ENCODE measurements around the gene L3MBTL4. TPM values are rescaled to one million over a fixed set of nuclear protein-coding genes. Genes with fewer than 3 reads are reported as not detected.

The L3MBTL4 gene
- total and polyA plus RNA-seq, 10 of the 15 experiments (the other 5 are each of a cell fraction or from before 2014, with no cell fraction given), result 1.3 to 8.7 (median 3.8) TPM

GRCh38 chr18:5975111-5976002 is 439.4 kb downstream of the L3MBTL4 start (continued):
- TF ChIP-seq, protein P1, sequence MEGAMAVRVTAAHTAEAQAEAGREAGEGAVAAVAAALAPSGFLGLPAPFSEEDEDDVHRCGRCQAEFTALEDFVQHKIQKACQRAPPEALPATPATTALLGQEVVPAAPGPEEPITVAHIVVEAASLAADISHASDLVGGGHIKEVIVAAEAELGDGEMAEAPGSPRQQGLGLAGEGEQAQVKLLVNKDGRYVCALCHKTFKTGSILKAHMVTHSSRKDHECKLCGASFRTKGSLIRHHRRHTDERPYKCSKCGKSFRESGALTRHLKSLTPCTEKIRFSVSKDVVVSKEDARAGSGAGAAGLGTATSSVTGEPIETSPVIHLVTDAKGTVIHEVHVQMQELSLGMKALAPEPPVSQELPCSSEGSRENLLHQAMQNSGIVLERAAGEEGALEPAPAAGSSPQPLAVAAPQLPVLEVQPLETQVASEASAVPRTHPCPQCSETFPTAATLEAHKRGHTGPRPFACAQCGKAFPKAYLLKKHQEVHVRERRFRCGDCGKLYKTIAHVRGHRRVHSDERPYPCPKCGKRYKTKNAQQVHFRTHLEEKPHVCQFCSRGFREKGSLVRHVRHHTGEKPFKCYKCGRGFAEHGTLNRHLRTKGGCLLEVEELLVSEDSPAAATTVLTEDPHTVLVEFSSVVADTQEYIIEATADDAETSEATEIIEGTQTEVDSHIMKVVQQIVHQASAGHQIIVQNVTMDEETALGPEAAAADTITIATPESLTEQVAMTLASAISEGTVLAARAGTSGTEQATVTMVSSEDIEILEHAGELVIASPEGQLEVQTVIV (IDR thresholded peaks at IDR 0.05; ENCODE audit: borderline replicate concordance, partially characterized antibody), result no peak
- no peak; the same call in 1 of the 2 replicates for TF ChIP-seq RAD51 (IDR thresholded peaks at IDR 0.05)
- TF ChIP-seq E2F4 (IDR thresholded peaks at IDR 0.05; ENCODE audit: low read depth, low read length), result no peak
- no peak for TF ChIP-seq SMAD1 (IDR thresholded peaks at IDR 0.05; ENCODE audit: low read depth, partially characterized antibody)
- TF ChIP-seq CREB1 (IDR thresholded peaks at IDR 0.05; ENCODE audit: low read depth), result peak; percentile 46; the same call in 1 of the 2 replicates
- peak; percentile 93 for TF ChIP-seq JUNB (IDR thresholded peaks at IDR 0.05)
- TF ChIP-seq STAT1 (conservative IDR thresholded peaks at IDR 0.05), result no peak
- peak; percentile 79 for TF ChIP-seq RELB (IDR thresholded peaks at IDR 0.05; ENCODE audit: low read depth)
- peak; percentile 69; the same call in 1 of the 2 replicates for TF ChIP-seq RBBP5 (conservative IDR thresholded peaks at IDR 0.05)
- peak; percentile 91 for TF ChIP-seq SKIL (IDR thresholded peaks at IDR 0.05; ENCODE audit: low read depth, poor library complexity, severe bottlenecking)
- no peak for TF ChIP-seq STAT3 (IDR thresholded peaks at IDR 0.05; ENCODE audit: low read depth, low read length)
- TF ChIP-seq, protein P2, sequence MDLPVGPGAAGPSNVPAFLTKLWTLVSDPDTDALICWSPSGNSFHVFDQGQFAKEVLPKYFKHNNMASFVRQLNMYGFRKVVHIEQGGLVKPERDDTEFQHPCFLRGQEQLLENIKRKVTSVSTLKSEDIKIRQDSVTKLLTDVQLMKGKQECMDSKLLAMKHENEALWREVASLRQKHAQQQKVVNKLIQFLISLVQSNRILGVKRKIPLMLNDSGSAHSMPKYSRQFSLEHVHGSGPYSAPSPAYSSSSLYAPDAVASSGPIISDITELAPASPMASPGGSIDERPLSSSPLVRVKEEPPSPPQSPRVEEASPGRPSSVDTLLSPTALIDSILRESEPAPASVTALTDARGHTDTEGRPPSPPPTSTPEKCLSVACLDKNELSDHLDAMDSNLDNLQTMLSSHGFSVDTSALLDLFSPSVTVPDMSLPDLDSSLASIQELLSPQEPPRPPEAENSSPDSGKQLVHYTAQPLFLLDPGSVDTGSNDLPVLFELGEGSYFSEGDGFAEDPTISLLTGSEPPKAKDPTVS (IDR thresholded peaks at IDR 0.05; ENCODE audit: low read depth, low read length), result no peak
- TF ChIP-seq REST (IDR thresholded peaks at IDR 0.05; ENCODE audit: low read depth, low read length), result no peak
- TF ChIP-seq TCF7 (IDR thresholded peaks at IDR 0.05; ENCODE audit: borderline replicate concordance), result no peak
- TF ChIP-seq ESRRA (IDR thresholded peaks at IDR 0.05; ENCODE audit: low read length), result no peak
- TF ChIP-seq CEBPB (IDR thresholded peaks at IDR 0.05; ENCODE audit: borderline replicate concordance in 1 of 2, low read depth in 2 of 2, low read length in 2 of 2), result no peak
